C4-2B (cell line): Measurements from ENCODE around the gene ANLN.

Source experiments
- CTCF ChIP-seq: fragments of 450-650 bp; conservative IDR thresholded peaks from 2 replicates; pipeline ENCODE4 v1.5.1; 2017; ENCODE audit warnings: mild to moderate bottlenecking
- ZFX ChIP-seq: fragments of 450-650 bp; IDR thresholded peaks from 2 replicates; pipeline ENCODE4 v1.6.1; 2017

- TF ChIP-seq CTCF: no peak
- TF ChIP-seq ZFX: no peak
These were observed 101.7 kb downstream of the ANLN start for GRCh38 chr7:36491317-36491716.
